Activated naive CD8-positive, alpha-beta T cell treated with anti-CD3 and anti-CD28 coated beads for 36 hours (primary cell): ENCODE results near the gene NHS. TPM values are rescaled to one million over a fixed set of nuclear protein-coding genes. Genes with fewer than 3 reads are reported as not detected.

Source experiments
- DNase-seq: peaks from one replicate; pipeline ENCODE4 v3.0.0; 2021
- H3K27ac Mint-ChIP-seq: one replicate; pipeline ENCODE4 v1.8.0; 2022; ENCODE audit warnings: mild to moderate bottlenecking, moderate library complexity, mixed read lengths
- H3K27me3 Mint-ChIP-seq: one replicate; pipeline ENCODE4 v1.8.0; 2022; ENCODE audit warnings: mild to moderate bottlenecking, mixed read lengths
- H3K36me3 Mint-ChIP-seq: one replicate; pipeline ENCODE4 v1.8.0; 2021; ENCODE audit warnings: mild to moderate bottlenecking, mixed read lengths
- H3K4me1 Mint-ChIP-seq: one replicate; pipeline ENCODE4 v1.8.0; 2021; ENCODE audit warnings: mixed read lengths
- H3K4me3 Mint-ChIP-seq: one replicate; pipeline ENCODE4 v1.8.0; 2022; ENCODE audit warnings: mild to moderate bottlenecking, moderate library complexity, mixed read lengths
- H3K9me3 Mint-ChIP-seq: one replicate; pipeline ENCODE4 v1.8.0; 2022; ENCODE audit warnings: mixed read lengths
- total RNA-seq, 2 experiments: library from RNA; stranded (reverse); gene quantifications; one replicate each; pipeline ENCODE4 v1.2.3, GENCODE V29; 2021

The NHS gene
- total RNA-seq, 2 experiments from 2014 or later: 25.6 to 25.8 TPM

DNA sequence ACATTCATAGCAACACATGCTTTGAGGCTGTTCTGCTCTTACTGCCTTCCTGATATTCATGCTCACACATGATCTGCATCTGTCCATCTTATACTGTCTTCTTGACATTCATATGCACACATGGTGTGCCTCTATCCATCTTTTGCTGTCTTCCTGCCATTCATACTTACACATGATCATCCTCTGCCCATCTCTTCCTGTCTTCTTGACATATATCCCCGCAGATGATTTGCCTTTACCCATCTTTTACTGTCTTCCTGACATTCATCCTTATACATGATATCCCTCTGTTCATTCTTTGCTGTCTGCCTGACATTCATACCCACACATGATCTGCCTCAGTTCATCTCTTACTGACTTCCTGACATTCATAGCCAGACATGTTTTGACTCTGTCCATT is 399.1 kb downstream of the NHS start:
- H3K4me3 Mint-ChIP-seq: no peak overlapping the region
- no peaks in the 10 kb centered on the region for H3K36me3 Mint-ChIP-seq
- no peaks in the 10 kb centered on the region for H3K27me3 Mint-ChIP-seq
- H3K27ac Mint-ChIP-seq: no peak overlapping the region
- no peak for DNase-seq
- H3K4me1 Mint-ChIP-seq: peaks cover 7% of the 10 kb centered on the region
- no peaks in the 10 kb centered on the region for H3K9me3 Mint-ChIP-seq

DNA sequence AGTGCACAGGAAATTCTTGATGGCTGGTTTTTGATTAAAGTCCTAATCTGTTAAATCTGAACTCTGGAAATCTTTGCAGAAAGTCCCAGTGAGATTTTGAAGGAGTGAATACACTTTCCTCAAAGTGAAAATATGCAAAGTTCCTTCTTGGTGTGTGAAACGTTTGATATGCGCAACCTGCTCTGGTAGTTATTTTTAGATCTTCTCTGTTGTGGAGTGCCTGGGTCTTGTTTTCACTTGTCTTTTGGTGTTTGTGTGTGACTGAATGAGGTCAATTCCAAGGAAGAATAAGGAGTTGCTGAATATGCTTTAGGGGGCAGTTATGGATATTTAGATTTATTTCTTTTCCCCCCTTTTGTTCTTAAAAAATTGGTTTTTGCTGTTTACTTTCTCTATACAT is 404.0 kb downstream of the NHS start:
- no peak for DNase-seq
- no peak overlapping the region for H3K27ac Mint-ChIP-seq

DNA sequence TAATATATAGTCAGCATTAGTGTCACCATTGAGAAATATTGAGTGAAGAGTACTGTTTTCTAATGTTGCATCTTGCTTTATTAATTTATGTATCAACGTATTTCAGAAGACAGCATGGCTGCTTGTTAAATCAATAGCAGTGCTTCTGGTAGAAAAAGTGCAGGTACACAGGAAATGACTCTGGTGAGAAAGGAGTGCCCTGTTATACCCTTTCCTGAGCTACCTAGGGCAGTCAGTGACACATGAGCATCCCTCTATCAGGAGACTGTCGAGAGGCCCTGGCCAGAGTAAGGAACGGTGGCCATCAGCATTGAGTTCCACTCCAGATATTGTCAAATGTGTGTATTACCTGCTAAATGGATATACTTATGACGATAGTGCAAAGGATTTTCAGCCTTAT is 404.4 kb downstream of the NHS start:
- Mint-ChIP-seq H3K4me1 (peaks cover 12% of the 10 kb centered on the region), H3K36me3 (no peaks in the 10 kb centered on the region), H3K27ac (no peak overlapping the region), H3K4me3 (no peak overlapping the region), H3K9me3 (peaks cover 5% of the 10 kb centered on the region), H3K27me3 (no peaks in the 10 kb centered on the region)
- DNase-seq: no peak

More for the DNA sequence above, 404.0 kb downstream of the NHS start:
- Mint-ChIP-seq H3K4me3 (no peak overlapping the region), H3K4me1 (peaks cover 12% of the 10 kb centered on the region), H3K36me3 (no peaks in the 10 kb centered on the region), H3K27me3 (no peaks in the 10 kb centered on the region), H3K9me3 (peaks cover 5% of the 10 kb centered on the region)
